ENCODE data around the gene MAGEF1.

DNA sequence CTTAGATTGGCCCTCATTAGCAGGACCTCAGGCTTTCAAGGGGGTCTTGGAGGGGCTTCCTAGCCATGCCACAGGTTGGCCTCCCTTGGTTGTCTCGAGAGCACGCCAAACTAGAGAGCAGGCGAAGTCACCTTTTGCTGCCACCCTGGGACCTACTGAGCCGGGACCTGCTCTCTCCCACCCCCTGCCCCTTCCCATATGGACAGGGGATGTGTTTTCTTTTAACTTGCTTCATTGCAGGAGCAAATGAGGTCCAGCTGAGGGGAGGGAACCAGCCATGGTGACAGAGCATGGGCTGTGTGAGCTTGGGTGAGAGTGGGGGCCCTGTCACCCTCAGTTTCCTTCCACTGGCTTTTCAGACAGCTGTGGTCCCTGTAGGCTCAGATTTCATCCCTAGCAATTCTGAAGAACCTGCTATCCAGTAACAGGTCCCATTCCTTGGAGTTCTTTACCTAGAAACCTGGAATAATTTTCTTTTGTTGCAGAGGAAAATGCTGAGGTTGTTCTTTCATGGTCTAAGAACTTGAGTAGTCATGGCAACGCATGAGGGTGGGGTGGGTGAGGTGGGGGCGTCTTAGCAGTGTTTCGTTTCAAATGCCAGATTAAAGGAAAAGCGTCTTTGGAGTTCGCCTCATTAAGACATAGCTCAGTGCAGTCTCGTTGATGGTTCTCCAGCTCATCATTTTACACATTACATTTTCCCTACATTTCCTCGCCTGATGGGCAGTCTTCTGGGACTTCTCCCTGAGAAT lies 20.1 kb upstream of the MAGEF1 start:
- TF ChIP-seq, protein P1, sequence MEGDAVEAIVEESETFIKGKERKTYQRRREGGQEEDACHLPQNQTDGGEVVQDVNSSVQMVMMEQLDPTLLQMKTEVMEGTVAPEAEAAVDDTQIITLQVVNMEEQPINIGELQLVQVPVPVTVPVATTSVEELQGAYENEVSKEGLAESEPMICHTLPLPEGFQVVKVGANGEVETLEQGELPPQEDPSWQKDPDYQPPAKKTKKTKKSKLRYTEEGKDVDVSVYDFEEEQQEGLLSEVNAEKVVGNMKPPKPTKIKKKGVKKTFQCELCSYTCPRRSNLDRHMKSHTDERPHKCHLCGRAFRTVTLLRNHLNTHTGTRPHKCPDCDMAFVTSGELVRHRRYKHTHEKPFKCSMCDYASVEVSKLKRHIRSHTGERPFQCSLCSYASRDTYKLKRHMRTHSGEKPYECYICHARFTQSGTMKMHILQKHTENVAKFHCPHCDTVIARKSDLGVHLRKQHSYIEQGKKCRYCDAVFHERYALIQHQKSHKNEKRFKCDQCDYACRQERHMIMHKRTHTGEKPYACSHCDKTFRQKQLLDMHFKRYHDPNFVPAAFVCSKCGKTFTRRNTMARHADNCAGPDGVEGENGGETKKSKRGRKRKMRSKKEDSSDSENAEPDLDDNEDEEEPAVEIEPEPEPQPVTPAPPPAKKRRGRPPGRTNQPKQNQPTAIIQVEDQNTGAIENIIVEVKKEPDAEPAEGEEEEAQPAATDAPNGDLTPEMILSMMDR (IDR thresholded peaks at IDR 0.05) = no peak
- TF ChIP-seq EZH2 (IDR thresholded peaks at IDR 0.05; ENCODE audit: borderline replicate concordance, insufficient read depth, low read depth, low read length, poor library complexity, severe bottlenecking) = no peak
